Keratinocyte (primary cell): ENCODE measurements around the gene ATP8A2. TPM values are rescaled to one million over a fixed set of nuclear protein-coding genes. Genes with fewer than 3 reads are reported as not detected.

Source experiments
- DNase-seq: peaks from one replicate; pipeline ENCODE4 v3.0.0-alpha.2; 2011; ENCODE audit warnings: low read depth, missing footprints, low spot score
- FAIRE-seq: peaks from 2 replicates; lab custom pipeline; 2011; peaks lifted over from hg19 to GRCh38; lab: Jason Lieb, UNC
- H2AFZ ChIP-seq: 2 replicates; pipeline ENCODE4 v1.6.0; 2012; ENCODE audit warnings: low read length, control low read depth, inconsistent platforms; ENCODE audit not compliant: control insufficient read depth
- H3K27ac ChIP-seq: 2 replicates; pipeline ENCODE4 v1.5.1; 2011; ENCODE audit warnings: low read length; ENCODE audit not compliant: control insufficient read depth, insufficient read depth
- H3K27me3 ChIP-seq: 3 replicates; pipeline ENCODE4 v1.6.0; 2011; ENCODE audit warnings: low read length; ENCODE audit not compliant: control insufficient read depth, insufficient read depth; ENCODE audit errors: extremely low read depth
- H3K36me3 ChIP-seq, 2 experiments: 2 replicates in 1 of 2; 3 replicates in 1 of 2; pipeline ENCODE4 v1.5.1; 2011; ENCODE audit warnings: low read length in 2 of 2, mild to moderate bottlenecking in 1 of 2; ENCODE audit not compliant: control insufficient read depth in 2 of 2, insufficient read depth in 2 of 2; ENCODE audit errors: extremely low read depth in 1 of 2
- H3K4me1 ChIP-seq: 3 replicates; pipeline ENCODE4 v1.5.1; 2011; ENCODE audit warnings: low read length; ENCODE audit not compliant: control insufficient read depth, insufficient read depth; ENCODE audit errors: extremely low read depth
- H3K4me2 ChIP-seq: 3 replicates; pipeline ENCODE4 v1.6.0; 2011; ENCODE audit warnings: low read depth, low read length; ENCODE audit not compliant: control insufficient read depth, insufficient read depth; ENCODE audit errors: extremely low read depth
- H3K4me3 ChIP-seq, 3 experiments: fragments of 200-600 bp in 1 of 3; sonication (generic) in 1 of 3; 2 replicates in 2 of 3; 3 replicates in 1 of 3; pipeline ENCODE4 v1.5.1; 2011 to 2016; ENCODE audit warnings: low read length in 3 of 3, mild to moderate bottlenecking in 3 of 3, control low read depth in 2 of 3, inconsistent platforms in 1 of 3, low read depth in 1 of 3, mixed read lengths in 1 of 3, mixed run types in 1 of 3, moderate library complexity in 1 of 3; ENCODE audit not compliant: control insufficient read depth in 2 of 3, insufficient read depth in 2 of 3; ENCODE audit errors: extremely low read depth in 1 of 3
- H3K79me2 ChIP-seq: 2 replicates; pipeline ENCODE4 v1.6.0; 2012; ENCODE audit warnings: low read length; ENCODE audit not compliant: control insufficient read depth, insufficient read depth
- H3K9ac ChIP-seq: 3 replicates; pipeline ENCODE4 v1.6.0; 2011; ENCODE audit warnings: low read length; ENCODE audit not compliant: control insufficient read depth, insufficient read depth; ENCODE audit errors: extremely low read depth
- H3K9me1 ChIP-seq: 3 replicates; pipeline ENCODE4 v1.6.0; 2011; ENCODE audit warnings: low read length; ENCODE audit not compliant: control insufficient read depth, insufficient read depth; ENCODE audit errors: extremely low read depth
- H3K9me3 ChIP-seq: 2 replicates; pipeline ENCODE4 v1.5.1; 2012; ENCODE audit warnings: low read depth, low read length; ENCODE audit not compliant: control insufficient read depth
- H4K20me1 ChIP-seq: 3 replicates; pipeline ENCODE4 v1.6.0; 2011; ENCODE audit warnings: low read length; ENCODE audit not compliant: control insufficient read depth, insufficient read depth; ENCODE audit errors: extremely low read depth
- CTCF ChIP-seq, 3 experiments: IDR thresholded peaks in 1 of 3; conservative IDR thresholded peaks in 1 of 3; optimal IDR thresholded peaks in 1 of 3; 2 replicates in 2 of 3; 3 replicates in 1 of 3; pipeline versions ENCODE3 to v1.5.1; 2011; ENCODE audit warnings: low read length in 3 of 3, mild to moderate bottlenecking in 3 of 3, moderate library complexity in 2 of 3, control low read depth in 1 of 3, inconsistent platforms in 1 of 3; ENCODE audit not compliant: insufficient read depth in 2 of 3; ENCODE audit errors: extremely low read depth in 1 of 3
- EZH2 ChIP-seq: IDR thresholded peaks from one replicate; pipeline ENCODE4 v1.6.1; 2012; ENCODE audit warnings: inconsistent platforms, mild to moderate bottlenecking, low read length, moderate library complexity
- dilution Hi-C: fragments of 300-500 bp; cut with MboI; formaldehyde crosslinking; loops from one replicate; pipeline ENCODE4 v1.7.0; 2020; ENCODE audit warnings: low sequenced_read_pairs; ENCODE audit not compliant: extremely low pct_ligation_motif_present
- polyA plus RNA-seq, 5 experiments: library from polyadenylated mRNA; depleted of rRNA in 3 of 5; stranded (reverse) in 3 of 5; stranded (forward) in 1 of 5; unstranded in 1 of 5; fragments of >200 nt; gene quantifications; 1 replicate in 1 of 5; 2 replicates in 3 of 5; 3 replicates in 1 of 5; pipeline versions ENCODE4 v1.2.1 to v1.2.3, GENCODE V29; 2011 to 2012; ENCODE audit warnings: missing spikeins in 2 of 5, low read depth in 1 of 5, low replicate concordance in 1 of 5

ATP8A2 gene
- polyA plus RNA-seq, 1 donor (not counting 4 experiments of a cell fraction or from before 2014, with no cell fraction given): 0.16 TPM

- H3K9me3 ChIP-seq: no peaks in the 10 kb centered on the region
- no peak for TF ChIP-seq CTCF (optimal IDR thresholded peaks at IDR 0.05 in 1 of 3, IDR thresholded peaks at IDR 0.05 in 1 of 3, conservative IDR thresholded peaks at IDR 0.05 in 1 of 3; ENCODE audit: extremely low read depth in 1 of 3, insufficient read depth in 2 of 3, low read length in 3 of 3)
- TF ChIP-seq EZH2: no peak
- no peak for DNase-seq
- no peaks in the 10 kb centered on the region for H3K79me2 ChIP-seq
- H3K4me3 ChIP-seq: no peak overlapping the region
- no peaks in the 10 kb centered on the region for H3K9me1 ChIP-seq
- H3K27me3 ChIP-seq: no peaks in the 10 kb centered on the region
- no peaks in the 10 kb centered on the region for H3K36me3 ChIP-seq
- no peak for FAIRE-seq
- peaks cover 14% of the 10 kb centered on the region for H3K4me1 ChIP-seq
- no peaks in the 10 kb centered on the region for H4K20me1 ChIP-seq
- no peak overlapping the region for H3K9ac ChIP-seq
- dilution Hi-C loops: no loop called here
- H3K4me2 ChIP-seq: no peak overlapping the region
- H3K27ac ChIP-seq: no peak overlapping the region
- no peak overlapping the region for H2AFZ ChIP-seq
Measured at GRCh38 chr13:25833761-25834160, 462.0 kb downstream of the ATP8A2 start.

- Histone ChIP-seq H3K9me1 (no peaks in the 10 kb centered on the region), H3K27ac (peak overlapping the region; percentile 55), H4K20me1 (no peaks in the 10 kb centered on the region), H2AFZ (peak overlapping the region; percentile 76), H3K9me3 (no peaks in the 10 kb centered on the region), H3K4me2 (peak overlapping the region; percentile 46), H3K4me3 (no peak overlapping the region), H3K4me1 (peaks cover 20% of the 10 kb centered on the region), H3K9ac (peak overlapping the region; percentile 17), H3K79me2 (no peaks in the 10 kb centered on the region), H3K36me3 (no peaks in the 10 kb centered on the region), H3K27me3 (no peaks in the 10 kb centered on the region)
- TF ChIP-seq EZH2 (no peak), CTCF (optimal IDR thresholded peaks at IDR 0.05 in 1 of 3, IDR thresholded peaks at IDR 0.05 in 1 of 3, conservative IDR thresholded peaks at IDR 0.05 in 1 of 3; ENCODE audit: extremely low read depth in 1 of 3, insufficient read depth in 2 of 3, low read length in 3 of 3) (no peak)
- peak; percentile 90 for FAIRE-seq
- peak; percentile 66 for DNase-seq
- dilution Hi-C loops: no loop called here
Measured at GRCh38 chr13:25836574-25837336, 465.0 kb downstream of the ATP8A2 start.
